Peyer's patch (tissue), 4 donors: ENCODE measurements around the gene SLC44A3. TPM values are rescaled to one million over a fixed set of nuclear protein-coding genes. Genes with fewer than 3 reads are reported as not detected.

ENCODE experiments used
- DNase-seq, 3 donors: peaks; one replicate each; pipeline ENCODE4 v3.0.0-alpha.2; 2017 to 2019
- H3K27ac ChIP-seq, 4 donors: fragments of 200-600 bp; sonication (generic); one replicate each; pipeline ENCODE4 v1.5.1; 2016 to 2019
- H3K27me3 ChIP-seq, 2 donors: fragments of 200-600 bp; sonication (generic); one replicate each; pipeline ENCODE4 v1.5.1; 2019
- H3K36me3 ChIP-seq, 3 donors: fragments of 200-600 bp; sonication (generic); one replicate each; pipeline ENCODE4 v1.5.1; 2016 to 2019
- H3K4me1 ChIP-seq, 4 donors: fragments of 200-600 bp; sonication (generic); one replicate each; pipeline ENCODE4 v1.5.1; 2016 to 2019
- H3K4me3 ChIP-seq, 4 donors: fragments of 200-600 bp; sonication (generic); 1 replicate in 3 of 4; 2 replicates in 1 of 4; pipeline ENCODE4 v1.5.1; 2016 to 2019; ENCODE audit warnings: mild to moderate bottlenecking in 1 of 4
- H3K9me3 ChIP-seq, 4 donors: fragments of 200-600 bp; sonication (generic); one replicate each; pipeline ENCODE4 v1.5.1; 2016 to 2019; ENCODE audit warnings: mild to moderate bottlenecking in 1 of 4
- CTCF ChIP-seq, 6 experiments: fragments of 450-650 bp in 4 of 6; fragments of 200-600 bp in 2 of 6; sonication (generic) in 1 of 6; IDR thresholded peaks; one replicate each; pipeline ENCODE4 v1.5.1; 2017 to 2019; ENCODE audit warnings: antibody characterized with exemption in 6 of 6, mild to moderate bottlenecking in 3 of 6, moderate library complexity in 1 of 6
- POLR2A ChIP-seq, 2 donors: fragments of 450-650 bp; IDR thresholded peaks; one replicate each; pipeline ENCODE4 v1.5.1; 2017; ENCODE audit warnings: antibody characterized with exemption in 2 of 2, mild to moderate bottlenecking in 2 of 2, moderate library complexity in 2 of 2
- total RNA-seq, 4 donors: library from RNA; depleted of rRNA; stranded (reverse); fragments of >200 nt; gene quantifications; one replicate each; pipeline ENCODE4 v1.1.0, GENCODE V29; 2016

SLC44A3 gene
- total RNA-seq, 4 donors from 2014 or later, result 26.4 to 49.0 (median 40.0) TPM

GRCh38 chr1:94807742-94808491 lies 12.2 kb upstream of the SLC44A3 start:
- H3K4me3 ChIP-seq, result no peak overlapping the region
- H3K36me3 ChIP-seq, result no peaks in the 10 kb centered on the region
- H3K9me3 ChIP-seq, result no peaks in the 10 kb centered on the region
- H3K4me1 ChIP-seq, result peaks cover 0 to 37% (median 0%) of the 10 kb centered on the region in 4 donors
- DNase-seq, result peak in 1 of 3 donors; percentile 76
- no peak for TF ChIP-seq POLR2A (IDR thresholded peaks at IDR 0.05)
- TF ChIP-seq CTCF (IDR thresholded peaks at IDR 0.05), result peak in 3 of 6 experiments; percentile 42 to 52 (median 43)
- H3K27ac ChIP-seq, result peak overlapping the region in 1 of 4 donors; percentile 42
- H3K27me3 ChIP-seq, result no peaks in the 10 kb centered on the region

GRCh38 chr1:94808669-94809068 lies 11.5 kb upstream of the SLC44A3 start:
- H3K36me3 ChIP-seq, result no peaks in the 10 kb centered on the region
- DNase-seq, result no peak
- peak overlapping the region in 1 of 4 donors; percentile 42 for H3K27ac ChIP-seq
- H3K4me1 ChIP-seq, result peaks cover 0 to 29% (median 0%) of the 10 kb centered on the region in 4 donors
- TF ChIP-seq POLR2A (IDR thresholded peaks at IDR 0.05), result no peak
- no peaks in the 10 kb centered on the region for H3K27me3 ChIP-seq
- no peaks in the 10 kb centered on the region for H3K9me3 ChIP-seq
- H3K4me3 ChIP-seq, result no peak overlapping the region

- Histone ChIP-seq H3K4me1 (peaks cover 0 to 5% (median 0%) of the 10 kb centered on the region in 4 donors), H3K36me3 (no peaks in the 10 kb centered on the region)
- DNase-seq, result no peak
Observed at GRCh38 chr1:94812985-94813384, 7.2 kb upstream of the SLC44A3 start.

GRCh38 chr1:94816030-94816429 lies 4.1 kb upstream of the SLC44A3 start:
- H3K36me3 ChIP-seq, result no peaks in the 10 kb centered on the region
- no peak for DNase-seq
- peaks cover 0 to 8% (median 1%) of the 10 kb centered on the region in 4 donors for H3K4me1 ChIP-seq
- no peaks in the 10 kb centered on the region for H3K9me3 ChIP-seq
- H3K27me3 ChIP-seq, result no peaks in the 10 kb centered on the region
- no peak for TF ChIP-seq POLR2A (IDR thresholded peaks at IDR 0.05)
- no peak overlapping the region for H3K4me3 ChIP-seq
- no peak overlapping the region for H3K27ac ChIP-seq

More at GRCh38 chr1:94812985-94813384, 7.2 kb upstream of the SLC44A3 start:
- H3K4me3 ChIP-seq, result no peak overlapping the region
- no peaks in the 10 kb centered on the region for H3K9me3 ChIP-seq
- H3K27me3 ChIP-seq, result no peaks in the 10 kb centered on the region
- H3K27ac ChIP-seq, result no peak overlapping the region
- TF ChIP-seq POLR2A (IDR thresholded peaks at IDR 0.05), result no peak
- TF ChIP-seq CTCF (IDR thresholded peaks at IDR 0.05), result no peak

GRCh38 chr1:94817712-94818111 lies 2.4 kb upstream of the SLC44A3 start:
- no peak overlapping the region for H3K27ac ChIP-seq
- no peaks in the 10 kb centered on the region for H3K9me3 ChIP-seq
- TF ChIP-seq POLR2A (IDR thresholded peaks at IDR 0.05), result no peak
- TF ChIP-seq CTCF (IDR thresholded peaks at IDR 0.05), result no peak
- no peaks in the 10 kb centered on the region for H3K36me3 ChIP-seq
- H3K4me3 ChIP-seq, result no peak overlapping the region
- peaks cover 0 to 9% (median 4%) of the 10 kb centered on the region in 4 donors for H3K4me1 ChIP-seq
- H3K27me3 ChIP-seq, result no peaks in the 10 kb centered on the region
- no peak for DNase-seq

- no peak for DNase-seq
- TF ChIP-seq CTCF (IDR thresholded peaks at IDR 0.05) (no peak), POLR2A (IDR thresholded peaks at IDR 0.05) (no peak)
- peak overlapping the region in 3 of 4 donors; percentile 76 to 96 (median 88) for H3K27ac ChIP-seq
- peak overlapping the region; percentile 45 to 92 (median 60) for H3K4me3 ChIP-seq
- peaks cover 0 to 12% (median 4%) of the 10 kb centered on the region in 4 donors for H3K4me1 ChIP-seq
- H3K9me3 ChIP-seq, result no peaks in the 10 kb centered on the region
- H3K36me3 ChIP-seq, result no peaks in the 10 kb centered on the region
- no peaks in the 10 kb centered on the region for H3K27me3 ChIP-seq
Observed at GRCh38 chr1:94819238-94819944, 766 bp upstream of the SLC44A3 start.
